IMR-90 (cell line): Measurements from ENCODE around the gene RIPOR3. TPM values are rescaled to one million over a fixed set of nuclear protein-coding genes. Genes with fewer than 3 reads are reported as not detected.

Source experiments
- ATAC-seq: fragments of 200-7000 bp; cut with Tn5 transposase; 2 replicates; pipeline ENCODE4 v1.9.1; 2020; ENCODE audit warnings: low read depth, mild to moderate bottlenecking, moderate library complexity
- BruUV-seq: library from RNA; stranded (reverse); fragments of 400-500 nt; replicated peaks from 2 replicates; lab custom pipeline; 2021; lab: Mats Ljungman, UMichigan
- CTCF ChIA-PET: fragments of 300-600 bp; formaldehyde crosslinking; extraction: SDS; loops from one replicate; lab custom pipeline; 2021; ENCODE audit warnings: antibody characterized with exemption; lab: Yijun Ruan, JAX
- POLR2A ChIA-PET: fragments of 300-600 bp; sonication (Branson Sonifier 250); formaldehyde crosslinking; loops from one replicate; lab custom pipeline; 2022; ENCODE audit warnings: antibody characterized with exemption; ENCODE audit not compliant: unreplicated experiment; lab: Charles Lee
- DNase-seq: peaks from one replicate; pipeline ENCODE4 v3.0.0; 2013
- H2AFZ ChIP-seq: replicated peaks from 2 replicates; pipeline ENCODE3; 2013; ENCODE audit warnings: low read length, mild to moderate bottlenecking; ENCODE audit not compliant: poor library complexity
- H2AK5ac ChIP-seq: 2 replicates; pipeline ENCODE4 v1.6.1; 2013; ENCODE audit warnings: low read depth, low read length, inconsistent platforms
- H2AK9ac ChIP-seq: replicated peaks from 2 replicates; pipeline ENCODE3; 2013; ENCODE audit warnings: mild to moderate bottlenecking, low read depth, low read length, moderate library complexity; ENCODE audit not compliant: poor library complexity
- H2BK120ac ChIP-seq: 2 replicates; pipeline ENCODE4 v1.6.1; 2013; ENCODE audit warnings: low read depth, low read length, inconsistent platforms
- H2BK15ac ChIP-seq: 3 replicates; pipeline ENCODE4 v1.6.1; 2013; ENCODE audit warnings: low read depth, low read length, inconsistent platforms
- H2BK20ac ChIP-seq: 2 replicates; pipeline ENCODE4 v1.6.1; 2013; ENCODE audit warnings: low read depth, mild to moderate bottlenecking, inconsistent platforms, low read length, moderate library complexity
- H2BK5ac ChIP-seq: 2 replicates; pipeline ENCODE4 v1.6.1; 2013; ENCODE audit warnings: mild to moderate bottlenecking, low read depth, low read length, inconsistent platforms; ENCODE audit not compliant: poor library complexity, severe bottlenecking
- H3K14ac ChIP-seq: replicated peaks from 2 replicates; pipeline ENCODE4 v1.6.1; 2013; ENCODE audit warnings: low read depth, low read length, inconsistent platforms
- H3K18ac ChIP-seq: 2 replicates; pipeline ENCODE4 v1.6.1; 2013; ENCODE audit warnings: low read depth, low read length, control low read depth
- H3K23ac ChIP-seq: 2 replicates; pipeline ENCODE4 v1.6.1; 2013; ENCODE audit warnings: low read depth, low read length, inconsistent platforms
- H3K27ac ChIP-seq: 2 replicates; pipeline ENCODE4 v1.5.1; 2013; ENCODE audit warnings: mild to moderate bottlenecking, control low read depth, low read length; ENCODE audit not compliant: insufficient read depth
- H3K27me3 ChIP-seq: 2 replicates; pipeline ENCODE4 v1.6.1; 2013; ENCODE audit warnings: low read length; ENCODE audit not compliant: control insufficient read depth, insufficient read depth
- H3K36me3 ChIP-seq: 2 replicates; pipeline ENCODE4 v1.6.1; 2013; ENCODE audit warnings: low read length, mixed read lengths; ENCODE audit not compliant: control insufficient read depth, insufficient read depth
- H3K4ac ChIP-seq: 2 replicates; pipeline ENCODE4 v1.6.1; 2013; ENCODE audit warnings: low read depth, low read length, inconsistent platforms
- H3K4me1 ChIP-seq: 2 replicates; pipeline ENCODE4 v1.6.1; 2013; ENCODE audit warnings: low read length, mixed read lengths; ENCODE audit not compliant: control insufficient read depth, insufficient read depth
- H3K4me2 ChIP-seq: 2 replicates; pipeline ENCODE4 v1.6.1; 2013; ENCODE audit warnings: low read depth, mild to moderate bottlenecking, control low read depth, low read length, moderate library complexity
- H3K4me3 ChIP-seq: 2 replicates; pipeline ENCODE4 v1.5.1; 2013; ENCODE audit warnings: low read depth, mild to moderate bottlenecking, control low read depth, low read length, moderate library complexity; ENCODE audit not compliant: insufficient read depth
- H3K56ac ChIP-seq: 2 replicates; pipeline ENCODE4 v1.6.1; 2013; ENCODE audit warnings: low read length, inconsistent platforms; ENCODE audit not compliant: insufficient read depth; ENCODE audit errors: extremely low read depth
- H3K79me1 ChIP-seq, 2 experiments: 2 replicates each; pipeline ENCODE4 v1.6.1; 2013; ENCODE audit warnings: low read length in 2 of 2, inconsistent platforms in 1 of 2, low read depth in 1 of 2
- H3K9ac ChIP-seq: 2 replicates; pipeline ENCODE4 v1.6.1; 2013; ENCODE audit warnings: low read depth, low read length, control low read depth
- H3K9me1 ChIP-seq: 2 replicates; pipeline ENCODE4 v1.6.1; 2013; ENCODE audit warnings: low read length, inconsistent platforms; ENCODE audit not compliant: insufficient read depth
- H3K9me3 ChIP-seq: 2 replicates; pipeline ENCODE4 v1.6.1; 2013; ENCODE audit warnings: low read length; ENCODE audit not compliant: control insufficient read depth, insufficient read depth
- H4K20me1 ChIP-seq: 2 replicates; pipeline ENCODE4 v1.6.1; 2013; ENCODE audit warnings: low read length, inconsistent platforms; ENCODE audit not compliant: insufficient read depth
- H4K5ac ChIP-seq: 2 replicates; pipeline ENCODE4 v1.6.1; 2013; ENCODE audit warnings: mild to moderate bottlenecking, low read depth, low read length, control low read depth
- H4K8ac ChIP-seq, 2 experiments: 2 replicates each; pipeline ENCODE4 v1.6.1; 2013; ENCODE audit warnings: low read depth in 2 of 2, low read length in 2 of 2, control low read depth in 1 of 2, inconsistent platforms in 1 of 2
- H4K91ac ChIP-seq: 2 replicates; pipeline ENCODE4 v1.6.1; 2013; ENCODE audit warnings: low read depth, low read length, inconsistent platforms; ENCODE audit not compliant: insufficient read depth
- BHLHE40 ChIP-seq: fragments of 150-350 bp; IDR thresholded peaks from 2 replicates; pipeline ENCODE4 v1.6.1; 2016; ENCODE audit warnings: mild to moderate bottlenecking, low read depth, low read length
- CEBPB ChIP-seq: IDR thresholded peaks from 2 replicates; pipeline ENCODE4 v1.6.1; 2012; ENCODE audit warnings: low read depth, low read length, improper control_type of control experiment
- CTCF ChIP-seq: conservative IDR thresholded peaks from 2 replicates; pipeline ENCODE4 v1.5.1; 2012; ENCODE audit warnings: mild to moderate bottlenecking, low read depth, low read length, improper control_type of control experiment
- FOS ChIP-seq: fragments of 150-350 bp; IDR thresholded peaks from 2 replicates; pipeline ENCODE4 v1.6.1; 2016; ENCODE audit warnings: low read depth, low read length
- RAD21 ChIP-seq: IDR thresholded peaks from 2 replicates; pipeline ENCODE4 v1.6.1; 2012; ENCODE audit warnings: low read length, improper control_type of control experiment
- RFX5 ChIP-seq: IDR thresholded peaks from 2 replicates; pipeline ENCODE4 v1.8.0; 2012; ENCODE audit warnings: low read depth, mild to moderate bottlenecking, low read length, moderate library complexity
- WGBS, 2 experiments: methylation state at CpG; one replicate each; pipeline versions ENCODE4 v1.1.5 to v1.1.7; 2013; ENCODE audit warnings: missing lambda C conversion rate in 2 of 2; ENCODE audit not compliant: insufficient read length in 1 of 2; ENCODE audit errors: extremely low coverage in 2 of 2; 5-methylcytosine and 5-hydroxymethylcytosine counted together
- dilution Hi-C: fragments of 300-500 bp; cut with HindIII; formaldehyde crosslinking; loops from one replicate; pipeline ENCODE4 v1.14.3; 2018; ENCODE audit warnings: low sequenced_read_pairs; ENCODE audit not compliant: unreplicated experiment
- in situ Hi-C: fragments of 300-500 bp; cut with MboI; formaldehyde crosslinking; loops from 3 replicates; pipeline ENCODE4 v1.14.3; 2019; ENCODE audit warnings: low sequenced_read_pairs, inconsistent platforms, mixed read lengths
- intact Hi-C: fragments of 100-400 bp; cut with micrococcal nuclease; formaldehyde crosslinking; loops from 2 replicates; pipeline ENCODE4 v1.10.0; 2022
- polyA plus RNA-seq, 3 experiments: library from polyadenylated mRNA; depleted of rRNA; stranded (reverse); fragments of >200 nt; gene quantifications; 2 replicates each; pipeline ENCODE4 v1.2.3, GENCODE V29; 2012; ENCODE audit warnings: low replicate concordance in 1 of 3
- total RNA-seq: library from RNA; depleted of rRNA; stranded (reverse); fragments of >200 nt; gene quantifications from 2 replicates; pipeline ENCODE4 v1.2.3, GENCODE V29; 2012

Gene RIPOR3
- total and polyA plus RNA-seq, 2 of the 4 experiments (the other 2 are of a cell fraction): 0.54 to 1.7 TPM

- Histone ChIP-seq H3K9me1 (no peaks in the 10 kb centered on the region), H4K20me1 (peaks cover 28% of the 10 kb centered on the region), H2BK20ac (no peak overlapping the region), H3K14ac (no peak overlapping the region), H3K18ac (no peak overlapping the region), H3K4me2 (no peak overlapping the region), H3K27ac (no peak overlapping the region), H3K79me1 (peaks cover 32 to 67% of the 10 kb centered on the region in 2 experiments), H2BK5ac (no peak overlapping the region), H3K4me1 (peaks cover 6% of the 10 kb centered on the region; the same call in 1 of the 2 replicates), H3K9ac (no peak overlapping the region), H3K23ac (no peak overlapping the region), H4K5ac (no peak overlapping the region), H2AK5ac (no peak overlapping the region), H2BK15ac (no peak overlapping the region), H4K91ac (no peak overlapping the region), H4K8ac (no peak overlapping the region), H2AK9ac (peak overlapping the region; percentile 33), H3K4me3 (no peak overlapping the region), H3K56ac (no peak overlapping the region), H3K9me3 (no peaks in the 10 kb centered on the region), H2BK120ac (no peak overlapping the region), H3K27me3 (no peaks in the 10 kb centered on the region), H3K36me3 (peaks cover 80% of the 10 kb centered on the region), H3K4ac (no peak overlapping the region), H2AFZ (no peak overlapping the region)
- ATAC-seq (no peak), DNase-seq (no peak)
- no peak for TF ChIP-seq RAD21
- TF ChIP-seq CTCF: no peak
- no peak for TF ChIP-seq BHLHE40
- no peak for TF ChIP-seq FOS
- TF ChIP-seq CEBPB: no peak
- no peak for TF ChIP-seq RFX5
- intact Hi-C loops (loop anchor here (5.0 kb wide), 1 partner anchor 97 kb away; no protein-coding TSS in a partner anchor), in situ Hi-C loops (loop anchor here (5.0 kb wide), 2 partner anchors 117 to 392 kb away; no protein-coding TSS in a partner anchor), dilution Hi-C loops (no loop called here)
- WGBS, 2 experiments: 83% methylated on average over 3 of the region's 10 CpGs; no CpG with 5 or more reads in 1 of the 2 experiments
- no TSS peak for BruUV-seq
- POLR2A ChIA-PET: no interaction called here
- CTCF ChIA-PET: interaction anchor here (0.6 to 1.4 kb wide), 2 partner anchors 54 to 391 kb away, joined by 3 to 8 read pairs; no protein-coding TSS in a partner anchor
These were observed 111.8 kb downstream of the RIPOR3 start for GRCh38 chr20:50579511-50579910.
